HepG2 (cell line): ENCODE measurements around the gene ATP5MC2. TPM values are rescaled to one million over a fixed set of nuclear protein-coding genes. Genes with fewer than 3 reads are reported as not detected.

ENCODE experiments used
- FOXJ3 ChIP-seq: sonication (generic); formaldehyde crosslinking; IDR thresholded peaks from 2 replicates; pipeline ENCODE4 v1.4.0; 2020; ENCODE audit warnings: missing genetic modification reagents, mild to moderate bottlenecking, borderline replicate concordance
- MAFK ChIP-seq, 2 experiments: IDR thresholded peaks in 1 of 2; conservative IDR thresholded peaks in 1 of 2; 2 replicates each; pipeline ENCODE4 v1.6.1; 2011; ENCODE audit warnings: improper control_type of control experiment in 2 of 2, low read length in 2 of 2
- MEIS2 ChIP-seq: sonication (generic); formaldehyde crosslinking; IDR thresholded peaks from 2 replicates; pipeline ENCODE4 v1.9.0; 2021; ENCODE audit warnings: mild to moderate bottlenecking, missing genetic modification reagents
- MXD4 ChIP-seq: IDR thresholded peaks from 2 replicates; pipeline ENCODE4 v1.6.1; 2016; ENCODE audit warnings: mild to moderate bottlenecking, missing biosample characterization, missing genetic modification reagents
- MXI1 ChIP-seq: IDR thresholded peaks from 3 replicates; pipeline ENCODE4 v1.6.1; 2012; ENCODE audit warnings: low read depth, low read length, inconsistent platforms, borderline replicate concordance
- PCBP1 ChIP-seq: fragments of 200-400 bp; formaldehyde crosslinking; IDR thresholded peaks from 2 replicates; pipeline ENCODE4 v1.6.1; 2017; ENCODE audit warnings: mild to moderate bottlenecking, low read depth, low read length, borderline replicate concordance
- SNAPC2 ChIP-seq: sonication (generic); formaldehyde crosslinking; IDR thresholded peaks from 2 replicates; pipeline ENCODE4 v1.8.1; 2022; ENCODE audit warnings: mild to moderate bottlenecking, missing genetic modification reagents
- SRY ChIP-seq: sonication (generic); formaldehyde crosslinking; IDR thresholded peaks from 2 replicates; pipeline ENCODE4 v1.8.0; 2022; ENCODE audit warnings: mild to moderate bottlenecking, missing genetic modification reagents
- TBX2 ChIP-seq: sonication (generic); formaldehyde crosslinking; IDR thresholded peaks from 2 replicates; pipeline ENCODE4 v1.5.0; 2020; ENCODE audit warnings: missing genetic modification reagents, mild to moderate bottlenecking, borderline replicate concordance
- ZC3H4 ChIP-seq: sonication (generic); formaldehyde crosslinking; IDR thresholded peaks from 2 replicates; pipeline ENCODE4 v1.4.0; 2020; ENCODE audit warnings: missing genetic modification reagents, borderline replicate concordance
- ZFYVE20 ChIP-seq: sonication (generic); formaldehyde crosslinking; IDR thresholded peaks from 2 replicates; pipeline ENCODE4 v1.8.0; 2023; ENCODE audit warnings: low read depth, mild to moderate bottlenecking, moderate library complexity, missing genetic modification reagents, borderline replicate concordance
- ZNF232 ChIP-seq: sonication (generic); formaldehyde crosslinking; IDR thresholded peaks from 2 replicates; pipeline ENCODE4 v1.4.0; 2020; ENCODE audit warnings: missing genetic modification reagents, borderline replicate concordance
- ZNF274 ChIP-seq: sonication (generic); formaldehyde crosslinking; IDR thresholded peaks from 2 replicates; pipeline ENCODE4 v1.5.1; 2020; ENCODE audit warnings: mild to moderate bottlenecking, missing genetic modification reagents
- ZNF34 ChIP-seq: sonication (generic); formaldehyde crosslinking; IDR thresholded peaks from 2 replicates; pipeline ENCODE4 v1.4.0; 2020; ENCODE audit warnings: mild to moderate bottlenecking, missing genetic modification reagents, borderline replicate concordance
- ZNF562 ChIP-seq: sonication (generic); formaldehyde crosslinking; IDR thresholded peaks from 2 replicates; pipeline ENCODE4 v1.8.0; 2022; ENCODE audit warnings: missing genetic modification reagents, borderline replicate concordance
- polyA plus RNA-seq, 8 experiments: library from polyadenylated mRNA; depleted of rRNA in 3 of 8; stranded (reverse) in 7 of 8; unstranded in 1 of 8; fragments of >200 nt; fragmentation: Illumina TruSeq in 4 of 8; extraction: Trizol in 4 of 8; gene quantifications; 2 replicates each; pipeline versions ENCODE4 v1.2.1 to v1.2.3, GENCODE V29; 2011 to 2016; ENCODE audit warnings: low read depth in 4 of 8, missing spikeins in 1 of 8, mixed read lengths in 1 of 8; ENCODE audit not compliant: insufficient read depth in 1 of 8
- total RNA-seq, 5 experiments: library from RNA; depleted of rRNA; stranded (reverse); fragments of >200 nt; fragmentation: Illumina TruSeq; extraction: Trizol; gene quantifications; 2 replicates each; pipeline ENCODE4 v1.2.3, GENCODE V29; 2016; ENCODE audit warnings: low read depth in 1 of 5
- TF ChIP-seq, protein P1 (sequence below): sonication (generic); formaldehyde crosslinking; IDR thresholded peaks from 2 replicates; pipeline ENCODE4 v1.8.1; 2023; ENCODE audit warnings: mild to moderate bottlenecking, missing genetic modification reagents, borderline replicate concordance
- TF ChIP-seq, protein P2 (sequence below): IDR thresholded peaks from 2 replicates; pipeline ENCODE4 v1.6.1; 2018; ENCODE audit warnings: missing genetic modification reagents
- TF ChIP-seq, protein P3 (sequence below): IDR thresholded peaks from 2 replicates; pipeline ENCODE4 v1.6.1; 2016; ENCODE audit warnings: mild to moderate bottlenecking
- TF ChIP-seq, protein P4 (sequence below): sonication (generic); formaldehyde crosslinking; IDR thresholded peaks from 2 replicates; pipeline ENCODE4 v1.4.0; 2020; ENCODE audit warnings: mild to moderate bottlenecking, missing genetic modification reagents

The ATP5MC2 gene
- total and polyA plus RNA-seq, 2 of the 13 experiments (the other 11 are each of a cell fraction or from before 2014, with no cell fraction given) = 230 to 257 TPM

DNA sequence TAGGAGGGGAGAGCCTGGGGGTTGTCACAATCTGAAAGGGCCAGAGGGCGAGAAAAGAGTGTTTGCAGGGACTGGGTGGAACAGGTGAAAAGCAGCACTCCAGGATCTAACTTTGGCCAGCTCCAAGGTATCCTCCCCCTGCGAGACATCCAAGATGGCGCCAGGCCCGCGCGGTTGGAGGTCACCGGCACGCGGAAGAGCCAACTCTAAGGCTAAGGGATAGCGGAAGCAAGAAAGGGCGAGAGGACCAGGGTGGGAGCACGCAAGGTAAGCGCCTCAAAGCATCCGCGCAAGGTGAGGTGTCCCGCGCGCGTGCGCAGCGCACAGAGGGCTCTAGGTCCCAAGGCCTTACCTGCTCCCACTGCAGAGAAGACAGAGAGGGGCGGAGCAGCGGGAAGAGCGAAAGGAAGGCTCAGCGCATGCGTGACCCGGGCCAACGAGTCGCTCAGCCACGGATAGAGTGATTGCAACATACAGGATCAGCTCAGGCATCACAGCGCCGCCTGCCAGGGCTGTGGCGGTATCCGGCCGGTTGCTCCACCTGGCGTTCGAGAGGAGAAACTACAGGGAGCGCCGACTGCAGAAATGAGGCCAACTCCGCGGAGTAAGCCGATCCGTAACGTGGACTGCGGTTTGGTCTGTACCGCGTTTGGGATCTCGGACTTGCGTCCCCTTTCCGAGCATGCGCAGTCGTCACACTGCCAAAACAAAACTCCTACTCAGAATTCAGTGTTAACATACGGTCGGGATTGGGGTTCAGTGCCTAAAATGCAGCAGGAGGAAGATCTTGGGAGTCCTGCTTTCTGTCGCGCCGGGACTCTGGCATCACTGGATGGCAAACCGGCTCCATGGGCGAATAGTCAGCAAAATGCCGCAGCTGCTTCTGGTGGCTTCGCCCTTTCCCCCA is at the start of gene ATP5MC2 (continued):
- TF ChIP-seq MAFK (conservative IDR thresholded peaks at IDR 0.05 in 1 of 2, IDR thresholded peaks at IDR 0.05 in 1 of 2; ENCODE audit: low read length in 2 of 2) = peak; percentile 34 to 56; a peak in 3 of 4 replicates
- TF ChIP-seq, protein P1, sequence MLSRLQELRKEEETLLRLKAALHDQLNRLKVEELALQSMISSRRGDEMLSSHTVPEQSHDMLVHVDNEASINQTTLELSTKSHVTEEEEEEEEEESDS (CRISPR knock-in tag) = peak; percentile 60; the same call in 1 of the 2 replicates
- TF ChIP-seq ZNF232 = peak; percentile 85; the same call in 1 of the 2 replicates
- TF ChIP-seq, protein P2, sequence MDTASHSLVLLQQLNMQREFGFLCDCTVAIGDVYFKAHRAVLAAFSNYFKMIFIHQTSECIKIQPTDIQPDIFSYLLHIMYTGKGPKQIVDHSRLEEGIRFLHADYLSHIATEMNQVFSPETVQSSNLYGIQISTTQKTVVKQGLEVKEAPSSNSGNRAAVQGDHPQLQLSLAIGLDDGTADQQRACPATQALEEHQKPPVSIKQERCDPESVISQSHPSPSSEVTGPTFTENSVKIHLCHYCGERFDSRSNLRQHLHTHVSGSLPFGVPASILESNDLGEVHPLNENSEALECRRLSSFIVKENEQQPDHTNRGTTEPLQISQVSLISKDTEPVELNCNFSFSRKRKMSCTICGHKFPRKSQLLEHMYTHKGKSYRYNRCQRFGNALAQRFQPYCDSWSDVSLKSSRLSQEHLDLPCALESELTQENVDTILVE = no peak
- 0 out of 2 replicates have a peak, but pooled peaks have one; percentile 86 for TF ChIP-seq ZFYVE20 (CRISPR knock-in tag)
- TF ChIP-seq, protein P3, sequence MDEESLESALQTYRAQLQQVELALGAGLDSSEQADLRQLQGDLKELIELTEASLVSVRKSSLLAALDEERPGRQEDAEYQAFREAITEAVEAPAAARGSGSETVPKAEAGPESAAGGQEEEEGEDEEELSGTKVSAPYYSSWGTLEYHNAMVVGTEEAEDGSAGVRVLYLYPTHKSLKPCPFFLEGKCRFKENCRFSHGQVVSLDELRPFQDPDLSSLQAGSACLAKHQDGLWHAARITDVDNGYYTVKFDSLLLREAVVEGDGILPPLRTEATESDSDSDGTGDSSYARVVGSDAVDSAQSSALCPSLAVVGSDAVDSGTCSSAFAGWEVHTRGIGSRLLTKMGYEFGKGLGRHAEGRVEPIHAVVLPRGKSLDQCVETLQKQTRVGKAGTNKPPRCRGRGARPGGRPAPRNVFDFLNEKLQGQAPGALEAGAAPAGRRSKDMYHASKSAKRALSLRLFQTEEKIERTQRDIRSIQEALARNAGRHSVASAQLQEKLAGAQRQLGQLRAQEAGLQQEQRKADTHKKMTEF (CRISPR knock-in tag) = peak; percentile 96
- TF ChIP-seq MXI1 = peak; percentile 89; the same call in 1 of the 3 replicates
- 0 out of 2 replicates have a peak, but pooled peaks have one; percentile 45 for TF ChIP-seq ZNF562 (CRISPR knock-in tag)
- TF ChIP-seq MEIS2 (CRISPR knock-in tag) = peak; percentile 56
- peak; percentile 89 for TF ChIP-seq TBX2 (CRISPR knock-in tag)
- TF ChIP-seq SRY (CRISPR knock-in tag) = peak; percentile 97
- 0 out of 2 replicates have a peak, but pooled peaks have one; percentile 68 for TF ChIP-seq PCBP1
- TF ChIP-seq, protein P4, sequence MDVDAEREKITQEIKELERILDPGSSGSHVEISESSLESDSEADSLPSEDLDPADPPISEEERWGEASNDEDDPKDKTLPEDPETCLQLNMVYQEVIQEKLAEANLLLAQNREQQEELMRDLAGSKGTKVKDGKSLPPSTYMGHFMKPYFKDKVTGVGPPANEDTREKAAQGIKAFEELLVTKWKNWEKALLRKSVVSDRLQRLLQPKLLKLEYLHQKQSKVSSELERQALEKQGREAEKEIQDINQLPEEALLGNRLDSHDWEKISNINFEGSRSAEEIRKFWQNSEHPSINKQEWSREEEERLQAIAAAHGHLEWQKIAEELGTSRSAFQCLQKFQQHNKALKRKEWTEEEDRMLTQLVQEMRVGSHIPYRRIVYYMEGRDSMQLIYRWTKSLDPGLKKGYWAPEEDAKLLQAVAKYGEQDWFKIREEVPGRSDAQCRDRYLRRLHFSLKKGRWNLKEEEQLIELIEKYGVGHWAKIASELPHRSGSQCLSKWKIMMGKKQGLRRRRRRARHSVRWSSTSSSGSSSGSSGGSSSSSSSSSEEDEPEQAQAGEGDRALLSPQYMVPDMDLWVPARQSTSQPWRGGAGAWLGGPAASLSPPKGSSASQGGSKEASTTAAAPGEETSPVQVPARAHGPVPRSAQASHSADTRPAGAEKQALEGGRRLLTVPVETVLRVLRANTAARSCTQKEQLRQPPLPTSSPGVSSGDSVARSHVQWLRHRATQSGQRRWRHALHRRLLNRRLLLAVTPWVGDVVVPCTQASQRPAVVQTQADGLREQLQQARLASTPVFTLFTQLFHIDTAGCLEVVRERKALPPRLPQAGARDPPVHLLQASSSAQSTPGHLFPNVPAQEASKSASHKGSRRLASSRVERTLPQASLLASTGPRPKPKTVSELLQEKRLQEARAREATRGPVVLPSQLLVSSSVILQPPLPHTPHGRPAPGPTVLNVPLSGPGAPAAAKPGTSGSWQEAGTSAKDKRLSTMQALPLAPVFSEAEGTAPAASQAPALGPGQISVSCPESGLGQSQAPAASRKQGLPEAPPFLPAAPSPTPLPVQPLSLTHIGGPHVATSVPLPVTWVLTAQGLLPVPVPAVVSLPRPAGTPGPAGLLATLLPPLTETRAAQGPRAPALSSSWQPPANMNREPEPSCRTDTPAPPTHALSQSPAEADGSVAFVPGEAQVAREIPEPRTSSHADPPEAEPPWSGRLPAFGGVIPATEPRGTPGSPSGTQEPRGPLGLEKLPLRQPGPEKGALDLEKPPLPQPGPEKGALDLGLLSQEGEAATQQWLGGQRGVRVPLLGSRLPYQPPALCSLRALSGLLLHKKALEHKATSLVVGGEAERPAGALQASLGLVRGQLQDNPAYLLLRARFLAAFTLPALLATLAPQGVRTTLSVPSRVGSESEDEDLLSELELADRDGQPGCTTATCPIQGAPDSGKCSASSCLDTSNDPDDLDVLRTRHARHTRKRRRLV = peak; percentile 74; the same call in 1 of the 2 replicates
- peak; percentile 79 for TF ChIP-seq ZNF274 (CRISPR knock-in tag)
- no peak; the same call in 1 of the 2 replicates for TF ChIP-seq ZC3H4 (CRISPR knock-in tag)
- peak; percentile 86; the same call in 1 of the 2 replicates for TF ChIP-seq ZNF34
- TF ChIP-seq MXD4 = peak; percentile 63
- peak; percentile 86 for TF ChIP-seq FOXJ3
- peak; percentile 72 for TF ChIP-seq SNAPC2 (CRISPR knock-in tag)
